ENCODE measurements around the gene LBP.

- no peak for TF ChIP-seq POLR2A (IDR thresholded peaks at IDR 0.05; ENCODE audit: low read length)
- no peak for TF ChIP-seq GATA1 (IDR thresholded peaks at IDR 0.05; ENCODE audit: low read depth, low read length)
Measured at GRCh38 chr20:38372806-38373205, 26.5 kb downstream of the LBP start.
